Neutrophil (primary cell): ENCODE measurements around the gene CFDP1.
A peak's percentile ranks its signal among the peaks of the same experiment; 100 is the strongest.

ENCODE experiments used
- H3K27ac ChIP-seq: fragments of 200-600 bp; sonication (generic); 2 replicates; pipeline ENCODE4 v1.5.1; 2016; ENCODE audit warnings: mild to moderate bottlenecking, moderate library complexity
- H3K27me3 ChIP-seq: fragments of 200-600 bp; sonication (generic); 2 replicates; pipeline ENCODE4 v1.6.0; 2016; ENCODE audit warnings: mild to moderate bottlenecking
- H3K36me3 ChIP-seq: fragments of 200-600 bp; sonication (generic); 2 replicates; pipeline ENCODE4 v1.5.1; 2017
- H3K4me1 ChIP-seq, 2 experiments: fragments of 200-600 bp in 1 of 2; sonication (generic) in 1 of 2; 1 replicate in 1 of 2; 2 replicates in 1 of 2; pipeline versions ENCODE4 v1.5.1 to v1.6.1; 2013 to 2016; ENCODE audit warnings: low read depth in 1 of 2, low read length in 1 of 2, mild to moderate bottlenecking in 1 of 2, moderate library complexity in 1 of 2; ENCODE audit not compliant: control insufficient read depth in 1 of 2, insufficient read depth in 1 of 2
- H3K4me3 ChIP-seq, 2 experiments: fragments of 200-600 bp in 1 of 2; sonication (generic) in 1 of 2; 1 replicate in 1 of 2; 2 replicates in 1 of 2; pipeline ENCODE4 v1.5.1; 2013 to 2016; ENCODE audit warnings: low read depth in 1 of 2, low read length in 1 of 2, mild to moderate bottlenecking in 1 of 2, moderate library complexity in 1 of 2
- H3K9me3 ChIP-seq: fragments of 200-600 bp; sonication (generic); 2 replicates; pipeline ENCODE4 v1.5.1; 2016
- CTCF ChIP-seq: fragments of 200-600 bp; sonication (generic); IDR thresholded peaks from 2 replicates; pipeline ENCODE4 v1.5.1; 2016; ENCODE audit warnings: antibody characterized with exemption

Gene CFDP1

DNA sequence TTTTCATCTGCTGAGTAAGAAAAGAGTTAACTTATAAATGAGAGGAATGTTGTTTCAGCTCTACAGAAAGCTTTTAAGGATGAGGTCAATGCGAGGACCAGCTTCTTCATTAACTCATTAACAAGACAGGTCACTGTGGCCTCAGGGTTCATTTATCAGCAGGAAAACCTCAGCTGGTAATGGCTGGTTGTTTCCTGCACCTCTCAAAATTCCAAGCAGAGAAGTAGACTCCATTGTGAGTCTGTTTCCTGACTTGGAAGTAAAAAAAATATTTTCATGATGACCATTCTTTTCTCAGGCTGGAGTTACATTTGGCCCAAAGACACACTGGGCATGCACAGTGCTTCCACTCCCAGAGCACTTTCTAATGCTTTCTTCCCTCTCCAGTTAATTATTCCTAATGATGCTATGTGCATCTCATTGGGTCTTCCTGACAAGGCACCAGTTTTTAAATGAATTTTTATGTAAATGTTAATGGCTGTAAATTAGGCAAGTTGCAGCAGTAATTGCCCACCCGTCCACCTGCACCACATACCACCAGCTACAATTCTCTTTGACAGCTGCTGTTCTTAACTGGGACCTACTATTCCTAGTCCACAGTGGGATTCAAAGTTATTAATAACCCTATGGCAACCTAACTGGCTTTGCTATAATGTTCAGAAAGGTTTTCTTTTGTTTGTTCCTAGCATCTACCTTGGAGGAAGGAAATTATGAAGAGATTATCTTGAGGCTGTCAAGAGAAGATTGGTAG lies 92.4 kb downstream of the CFDP1 start:
- H3K9me3 ChIP-seq: no peaks in the 10 kb centered on the region
- H3K27me3 ChIP-seq: peaks cover 94% of the 10 kb centered on the region
- no peaks in the 10 kb centered on the region for H3K36me3 ChIP-seq
- peaks cover 0 to 6% of the 10 kb centered on the region in 2 experiments for H3K4me1 ChIP-seq
- no peak overlapping the region for H3K27ac ChIP-seq
- no peak overlapping the region for H3K4me3 ChIP-seq
- no peak for TF ChIP-seq CTCF

- H3K4me1 ChIP-seq: peaks cover 9 to 14% of the 10 kb centered on the region in 2 experiments
- peaks cover 83% of the 10 kb centered on the region for H3K27me3 ChIP-seq
- H3K36me3 ChIP-seq: no peaks in the 10 kb centered on the region
- TF ChIP-seq CTCF: no peak
- H3K27ac ChIP-seq: no peak overlapping the region
- no peaks in the 10 kb centered on the region for H3K9me3 ChIP-seq
- H3K4me3 ChIP-seq: no peak overlapping the region
These were observed 95.9 kb downstream of the CFDP1 start for GRCh38 chr16:75337430-75337829.

GRCh38 chr16:75336521-75336920 lies 96.8 kb downstream of the CFDP1 start:
- Histone ChIP-seq H3K4me3 (no peak overlapping the region), H3K27me3 (peaks cover 78% of the 10 kb centered on the region), H3K9me3 (no peaks in the 10 kb centered on the region), H3K27ac (no peak overlapping the region), H3K36me3 (no peaks in the 10 kb centered on the region), H3K4me1 (peaks cover 9 to 13% of the 10 kb centered on the region in 2 experiments)
- TF ChIP-seq CTCF: no peak

- Histone ChIP-seq H3K4me1 (peaks cover 9 to 13% of the 10 kb centered on the region in 2 experiments), H3K27me3 (peaks cover 72% of the 10 kb centered on the region)
These were observed 99.6 kb downstream of the CFDP1 start for GRCh38 chr16:75333721-75334163.

GRCh38 chr16:75329943-75330342 lies 103.4 kb downstream of the CFDP1 start:
- peaks cover 9 to 13% of the 10 kb centered on the region in 2 experiments for H3K4me1 ChIP-seq

More at GRCh38 chr16:75333721-75334163, 99.6 kb downstream of the CFDP1 start:
- no peaks in the 10 kb centered on the region for H3K36me3 ChIP-seq
- TF ChIP-seq CTCF: no peak
- peak overlapping the region; percentile 35 for H3K27ac ChIP-seq
- no peaks in the 10 kb centered on the region for H3K9me3 ChIP-seq
- H3K4me3 ChIP-seq: no peak overlapping the region

More at GRCh38 chr16:75329943-75330342, 103.4 kb downstream of the CFDP1 start:
- Histone ChIP-seq H3K36me3 (no peaks in the 10 kb centered on the region), H3K4me3 (no peak overlapping the region), H3K9me3 (no peaks in the 10 kb centered on the region), H3K27me3 (peaks cover 47% of the 10 kb centered on the region), H3K27ac (no peak overlapping the region)
- TF ChIP-seq CTCF: no peak
